ENCODE results near the gene CLIC3.

CLIC3 gene

DNA sequence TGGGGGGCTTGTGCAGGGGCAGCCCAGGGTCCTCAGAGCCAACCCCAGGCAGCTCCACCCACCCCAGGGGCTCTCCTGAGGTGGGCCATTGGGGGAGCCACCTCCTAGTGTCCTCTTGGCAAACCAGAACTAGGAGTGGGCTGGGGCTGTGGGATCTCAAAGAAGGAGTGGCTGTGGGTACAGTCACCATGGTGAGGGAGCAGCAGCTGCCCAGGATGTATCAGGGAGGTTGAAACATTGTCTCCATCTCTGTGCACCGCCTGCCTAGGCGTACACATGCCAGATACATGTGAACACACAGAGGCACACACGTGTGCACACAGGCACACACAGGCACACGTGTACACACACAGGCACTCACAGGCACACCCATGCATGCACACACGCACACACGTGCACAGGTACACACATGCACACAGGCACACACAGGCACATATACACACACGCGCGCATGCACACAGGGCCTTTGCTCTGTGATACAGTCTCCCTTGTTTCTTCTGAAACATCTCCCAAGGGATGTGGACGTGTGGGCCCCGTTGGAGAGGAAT, 33.6 kb downstream of the CLIC3 start:
- no peak for DNase-seq (ENCODE audit: low read depth, low spot score)
- H3K4me3 ChIP-seq (ENCODE audit: low read depth, low read length), result no peak overlapping the region
- TF ChIP-seq, protein P1, sequence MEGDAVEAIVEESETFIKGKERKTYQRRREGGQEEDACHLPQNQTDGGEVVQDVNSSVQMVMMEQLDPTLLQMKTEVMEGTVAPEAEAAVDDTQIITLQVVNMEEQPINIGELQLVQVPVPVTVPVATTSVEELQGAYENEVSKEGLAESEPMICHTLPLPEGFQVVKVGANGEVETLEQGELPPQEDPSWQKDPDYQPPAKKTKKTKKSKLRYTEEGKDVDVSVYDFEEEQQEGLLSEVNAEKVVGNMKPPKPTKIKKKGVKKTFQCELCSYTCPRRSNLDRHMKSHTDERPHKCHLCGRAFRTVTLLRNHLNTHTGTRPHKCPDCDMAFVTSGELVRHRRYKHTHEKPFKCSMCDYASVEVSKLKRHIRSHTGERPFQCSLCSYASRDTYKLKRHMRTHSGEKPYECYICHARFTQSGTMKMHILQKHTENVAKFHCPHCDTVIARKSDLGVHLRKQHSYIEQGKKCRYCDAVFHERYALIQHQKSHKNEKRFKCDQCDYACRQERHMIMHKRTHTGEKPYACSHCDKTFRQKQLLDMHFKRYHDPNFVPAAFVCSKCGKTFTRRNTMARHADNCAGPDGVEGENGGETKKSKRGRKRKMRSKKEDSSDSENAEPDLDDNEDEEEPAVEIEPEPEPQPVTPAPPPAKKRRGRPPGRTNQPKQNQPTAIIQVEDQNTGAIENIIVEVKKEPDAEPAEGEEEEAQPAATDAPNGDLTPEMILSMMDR (IDR thresholded peaks at IDR 0.05; ENCODE audit: low read depth, low read length), result no peak
- in situ Hi-C loops (cut with HindIII; ENCODE audit: low sequenced_read_pairs), result no loop called here

DNA sequence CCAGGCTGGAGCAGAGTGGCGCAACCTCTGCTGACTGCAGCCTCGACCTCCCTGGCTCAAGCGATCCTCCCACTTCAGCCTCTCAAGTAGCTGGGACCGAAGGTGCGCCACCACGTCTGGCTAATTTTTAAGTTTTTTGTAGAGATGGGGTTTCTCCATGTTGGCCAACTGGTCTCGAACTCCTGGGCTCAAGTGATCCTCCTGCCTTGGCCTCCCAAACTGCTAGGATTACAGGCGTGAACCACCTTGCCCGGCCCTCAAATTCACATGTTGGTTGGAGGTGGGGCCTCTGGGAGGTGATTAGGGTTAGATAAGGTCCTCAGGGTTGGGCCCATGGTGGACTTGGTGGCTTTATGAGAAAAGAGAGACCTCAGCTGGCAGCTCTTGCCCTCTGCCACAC, 34.2 kb downstream of the CLIC3 start:
- in situ Hi-C loops (cut with HindIII; ENCODE audit: low sequenced_read_pairs), result no loop called here
- no peak overlapping the region for H3K4me3 ChIP-seq (ENCODE audit: low read depth, low read length)
- TF ChIP-seq, protein P1 (IDR thresholded peaks at IDR 0.05; ENCODE audit: low read depth, low read length), result no peak

GRCh38 chr9:136961279-136962065, 34.9 kb downstream of the CLIC3 start:
- peak; percentile 14 for DNase-seq (ENCODE audit: low read depth, low spot score)
- no peak overlapping the region for H3K4me3 ChIP-seq (ENCODE audit: low read depth, low read length)
- TF ChIP-seq, protein P1 (IDR thresholded peaks at IDR 0.05; ENCODE audit: low read depth, low read length), result no peak
- in situ Hi-C loops (cut with HindIII; ENCODE audit: low sequenced_read_pairs), result no loop called here

More for the DNA sequence above, 34.2 kb downstream of the CLIC3 start:
- DNase-seq (ENCODE audit: low read depth, low spot score), result no peak

DNA sequence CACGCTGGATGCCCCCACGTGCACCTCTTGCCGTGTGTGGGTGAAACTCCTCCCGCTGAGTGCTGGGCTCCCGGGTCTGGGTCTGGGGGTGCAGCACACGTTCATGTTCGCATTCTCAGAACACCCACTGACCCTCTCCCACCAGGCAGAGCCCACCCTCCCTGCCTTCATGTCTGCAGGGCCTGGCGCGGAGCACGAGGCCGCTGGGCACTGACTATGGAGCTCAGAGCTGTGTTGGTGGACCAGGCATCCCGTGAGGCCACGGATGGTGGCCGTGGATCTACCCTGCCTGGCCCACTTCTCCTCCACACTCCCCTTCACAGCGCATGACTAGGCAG, 35.5 kb downstream of the CLIC3 start:
- in situ Hi-C loops (cut with HindIII; ENCODE audit: low sequenced_read_pairs), result no loop called here
- DNase-seq (ENCODE audit: low read depth, low spot score), result no peak
- H3K4me3 ChIP-seq (ENCODE audit: low read depth, low read length), result no peak overlapping the region
- TF ChIP-seq, protein P1 (IDR thresholded peaks at IDR 0.05; ENCODE audit: low read depth, low read length), result no peak

GRCh38 chr9:136960212-136960937, 36.0 kb downstream of the CLIC3 start:
- in situ Hi-C loops (cut with HindIII; ENCODE audit: low sequenced_read_pairs), result no loop called here
- TF ChIP-seq, protein P1 (IDR thresholded peaks at IDR 0.05; ENCODE audit: low read depth, low read length), result no peak
- no peak overlapping the region for H3K4me3 ChIP-seq (ENCODE audit: low read depth, low read length)
- no peak for DNase-seq (ENCODE audit: low read depth, low spot score)

DNA sequence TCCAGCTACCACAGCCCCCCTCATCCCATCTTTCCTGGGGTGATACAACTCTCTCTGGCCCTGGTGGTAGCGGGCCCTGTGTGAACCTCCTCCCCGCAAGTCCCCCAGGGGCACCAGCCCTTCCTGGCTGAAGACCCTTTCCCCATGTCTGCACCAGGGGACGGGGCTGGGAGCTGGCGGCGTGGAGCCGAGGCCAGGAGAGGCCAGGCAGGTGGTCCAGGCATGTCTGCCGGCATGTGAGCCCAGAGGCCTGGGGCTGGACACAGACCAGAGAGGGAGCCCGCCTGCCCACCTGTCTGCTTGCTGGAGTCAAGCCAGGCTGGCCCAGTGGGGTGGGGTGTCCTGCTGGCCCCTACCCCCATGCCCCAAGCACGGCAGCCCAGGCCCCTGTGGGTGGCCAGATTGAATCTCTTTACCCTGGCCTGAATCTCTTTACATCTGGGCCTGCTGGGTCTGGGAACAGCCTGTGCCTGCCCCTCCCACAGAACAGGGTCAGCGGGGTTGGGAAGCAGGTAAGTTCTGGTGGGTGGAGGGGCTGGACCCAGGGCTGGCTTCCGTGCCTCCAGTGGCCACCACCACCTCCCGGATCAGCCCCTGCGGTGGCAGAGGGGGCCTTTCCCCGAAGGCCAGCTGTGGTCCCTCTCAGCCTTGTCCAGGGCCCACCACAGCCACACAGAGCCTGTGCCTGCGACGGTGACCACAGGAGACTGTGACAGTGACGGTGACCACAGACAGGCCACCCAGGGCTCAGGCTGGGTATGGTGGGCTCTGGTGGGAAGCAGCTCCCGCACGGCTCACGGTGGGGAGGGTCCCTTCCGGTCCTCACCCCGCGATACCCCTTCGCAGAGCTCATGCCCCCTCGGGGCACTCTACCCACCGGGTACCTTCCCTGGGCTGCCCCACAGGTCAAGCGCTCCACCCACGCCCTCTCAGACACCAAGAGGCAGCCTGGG, 37.2 kb downstream of the CLIC3 start:
- in situ Hi-C loops (cut with HindIII; ENCODE audit: low sequenced_read_pairs), result no loop called here
- H3K4me3 ChIP-seq (ENCODE audit: low read depth, low read length), result no peak overlapping the region
- DNase-seq (ENCODE audit: low read depth, low spot score), result no peak
- TF ChIP-seq, protein P1 (IDR thresholded peaks at IDR 0.05; ENCODE audit: low read depth, low read length), result no peak
